A549 (cell line): Measurements from ENCODE around the gene CELF5. TPM values are rescaled to one million over a fixed set of nuclear protein-coding genes. Genes with fewer than 3 reads are reported as not detected.

Experiments
- ATAC-seq, 2 experiments: fragments of 200-7000 bp in 1 of 2; fragments of >200 bp in 1 of 2; cut with Nextera tagmentation in 1 of 2; cut with Tn5 transposase in 1 of 2; 3 replicates each; pipeline versions ENCODE4 v1.8.0 to v1.9.1; 2018 to 2020; ENCODE audit warnings: mild to moderate bottlenecking in 1 of 2, moderate library complexity in 1 of 2
- CTCF ChIA-PET: fragments of 300-600 bp; sonication (Branson Sonifier 250); formaldehyde crosslinking; extraction: SDS; loops from one replicate; lab custom pipeline; 2021; ENCODE audit warnings: antibody characterized with exemption, inconsistent platforms; lab: Yijun Ruan, JAX
- POLR2A ChIA-PET: fragments of 350-600 bp; formaldehyde crosslinking; extraction: SDS; loops from one replicate; lab custom pipeline; 2021; ENCODE audit warnings: antibody characterized with exemption, inconsistent platforms; lab: Yijun Ruan, JAX
- DNase-seq, 2 experiments: peaks; one replicate each; pipeline versions ENCODE4 v3.0.0 to v3.0.0-alpha.2; 2011 to 2016; ENCODE audit warnings: low read depth in 1 of 2, low spot score in 1 of 2
- FAIRE-seq: peaks from 2 replicates; lab custom pipeline; 2011; peaks lifted over from hg19 to GRCh38; lab: Jason Lieb, UNC
- H3K27ac ChIP-seq, 2 experiments: fragments of >200 bp; sonication (Bioruptor Twin); formaldehyde crosslinking; 3 replicates each; pipeline ENCODE4 v1.5.1; 2016 to 2017
- H3K4me1 ChIP-seq: fragments of >200 bp; sonication (Bioruptor Twin); formaldehyde crosslinking; 3 replicates; pipeline ENCODE4 v1.6.1; 2016
- H3K4me2 ChIP-seq: fragments of >200 bp; sonication (Bioruptor Twin); formaldehyde crosslinking; 3 replicates; pipeline ENCODE4 v1.6.1; 2016
- H3K4me3 ChIP-seq: fragments of >200 bp; sonication (Bioruptor Twin); formaldehyde crosslinking; 3 replicates; pipeline ENCODE4 v1.5.1; 2016
- H3K9me3 ChIP-seq: fragments of >200 bp; sonication (Bioruptor Twin); formaldehyde crosslinking; 3 replicates; pipeline ENCODE4 v1.6.1; 2016
- EHF ChIP-seq: fragments of 250-450 bp; sonication (Bioruptor Pico); IDR thresholded peaks from 2 replicates; pipeline ENCODE4 v1.5.0; 2020; ENCODE audit warnings: mild to moderate bottlenecking
- EP300 ChIP-seq, 2 experiments: fragments of >200 bp; sonication (Bioruptor Twin); formaldehyde crosslinking; IDR thresholded peaks; 2 replicates in 1 of 2; 3 replicates in 1 of 2; pipeline ENCODE4 v1.6.1; 2016 to 2017
- FOXS1 ChIP-seq: fragments of 250-450 bp; sonication (Bioruptor Pico); IDR thresholded peaks from 2 replicates; pipeline ENCODE4 v1.5.0; 2020; ENCODE audit warnings: mild to moderate bottlenecking, moderate library complexity
- GATA3 ChIP-seq: IDR thresholded peaks from 2 replicates; pipeline ENCODE4 v1.6.1; 2012; ENCODE audit warnings: borderline replicate concordance
- HEYL ChIP-seq: fragments of 250-450 bp; sonication (Bioruptor Pico); IDR thresholded peaks from 2 replicates; pipeline ENCODE4 v1.8.0; 2021; ENCODE audit warnings: mild to moderate bottlenecking, moderate library complexity
- HOXA7 ChIP-seq: fragments of 250-450 bp; sonication (Bioruptor Pico); IDR thresholded peaks from 2 replicates; pipeline ENCODE4 v1.5.0; 2020; ENCODE audit warnings: mild to moderate bottlenecking, moderate library complexity
- HOXB13 ChIP-seq: fragments of 250-450 bp; sonication (Bioruptor Pico); IDR thresholded peaks from 2 replicates; pipeline ENCODE4 v1.5.0; 2020; ENCODE audit warnings: low read depth, mild to moderate bottlenecking, moderate library complexity
- JUN ChIP-seq, 2 experiments: fragments of >200 bp; sonication (Bioruptor Twin); formaldehyde crosslinking; IDR thresholded peaks; 2 replicates in 1 of 2; 3 replicates in 1 of 2; pipeline ENCODE4 v1.6.1; 2016 to 2017
- KDM1A ChIP-seq: fragments of 200-600 bp; sonication (generic); IDR thresholded peaks from 2 replicates; pipeline ENCODE4 v1.6.1; 2016; ENCODE audit warnings: low read depth, mild to moderate bottlenecking
- KDM5A ChIP-seq: fragments of 200-600 bp; sonication (generic); IDR thresholded peaks from 2 replicates; pipeline ENCODE4 v1.6.1; 2016; ENCODE audit warnings: antibody characterized with exemption, mild to moderate bottlenecking
- MYC ChIP-seq: IDR thresholded peaks from 2 replicates; pipeline ENCODE4 v1.6.1; 2012; ENCODE audit warnings: mild to moderate bottlenecking, inconsistent platforms, low read length, improper control_type of control experiment, borderline replicate concordance
- POLR2AphosphoS2 ChIP-seq: conservative IDR thresholded peaks from 2 replicates; pipeline ENCODE4 v1.6.1; 2012; ENCODE audit warnings: low read length, improper control_type of control experiment, inconsistent platforms
- RAD21 ChIP-seq, 2 experiments: fragments of >200 bp in 1 of 2; sonication (Bioruptor Twin) in 1 of 2; formaldehyde crosslinking in 1 of 2; IDR thresholded peaks in 1 of 2; conservative IDR thresholded peaks in 1 of 2; 2 replicates in 1 of 2; 3 replicates in 1 of 2; pipeline ENCODE4 v1.6.1; 2012 to 2018; ENCODE audit warnings: inconsistent platforms in 1 of 2
- RCOR1 ChIP-seq: fragments of 150-350 bp; IDR thresholded peaks from 2 replicates; pipeline ENCODE4 v1.6.1; 2014; ENCODE audit warnings: antibody characterized with exemption, low read length, low read depth
- RFX5 ChIP-seq: fragments of 450-650 bp; IDR thresholded peaks from 2 replicates; pipeline ENCODE4 v1.7.1; 2014; ENCODE audit warnings: antibody characterized with exemption, mild to moderate bottlenecking, moderate library complexity
- ZC3H11A ChIP-seq: fragments of 450-650 bp; IDR thresholded peaks from 2 replicates; pipeline ENCODE4 v1.6.1; 2014; ENCODE audit warnings: antibody characterized with exemption, mild to moderate bottlenecking
- ZFP36 ChIP-seq: fragments of 450-650 bp; IDR thresholded peaks from 2 replicates; pipeline ENCODE4 v1.6.1; 2014; ENCODE audit warnings: borderline replicate concordance; ENCODE audit not compliant: partially characterized antibody
- whole genome bisulfite sequencing: methylation state at CpG from one replicate; pipeline ENCODE4 v1.1.6; 2017; ENCODE audit errors: missing lambda C conversion rate; 5-methylcytosine and 5-hydroxymethylcytosine counted together
- polyA plus RNA-seq, 4 experiments: library from polyadenylated mRNA; depleted of rRNA in 3 of 4; stranded (reverse); fragments of >200 nt; fragmentation: RNase III in 1 of 4; extraction: RNeasy Plus Mini Kit Qiagen cat#74134 plus additional on column Dnase treatment in 1 of 4; gene quantifications; 2 replicates in 3 of 4; 3 replicates in 1 of 4; pipeline ENCODE4 v1.2.3, GENCODE V29; 2011 to 2017
- TF ChIP-seq, protein P1 (sequence below): fragments of 150-350 bp; IDR thresholded peaks from 2 replicates; pipeline ENCODE4 v1.6.1; 2014; ENCODE audit warnings: low read depth, mild to moderate bottlenecking, low read length
- TF ChIP-seq, protein P2 (sequence below): IDR thresholded peaks from 2 replicates; pipeline ENCODE4 v1.6.1; 2012
- TF ChIP-seq, protein P3 (sequence below): fragments of >200 bp; sonication (Bioruptor Twin); formaldehyde crosslinking; IDR thresholded peaks from 3 replicates; pipeline ENCODE4 v1.5.1; 2016
- TF ChIP-seq, protein P4 (sequence below): IDR thresholded peaks from 2 replicates; pipeline ENCODE4 v1.6.1; 2012; ENCODE audit warnings: low read depth, borderline replicate concordance
- TF ChIP-seq, protein P5 (sequence below): fragments of >200 bp; sonication (Bioruptor Twin); formaldehyde crosslinking; IDR thresholded peaks from 2 replicates; pipeline ENCODE4 v1.6.1; 2016
- TF ChIP-seq, protein P6 (sequence below): fragments of 250-450 bp; sonication (Bioruptor Pico); IDR thresholded peaks from 2 replicates; pipeline ENCODE4 v1.5.0; 2021; ENCODE audit warnings: mild to moderate bottlenecking, moderate library complexity, borderline replicate concordance

Gene CELF5
- polyA plus RNA-seq, 2 of the 4 experiments (the other 2 are of a cell fraction) = 0.31 to 0.61 TPM

DNA sequence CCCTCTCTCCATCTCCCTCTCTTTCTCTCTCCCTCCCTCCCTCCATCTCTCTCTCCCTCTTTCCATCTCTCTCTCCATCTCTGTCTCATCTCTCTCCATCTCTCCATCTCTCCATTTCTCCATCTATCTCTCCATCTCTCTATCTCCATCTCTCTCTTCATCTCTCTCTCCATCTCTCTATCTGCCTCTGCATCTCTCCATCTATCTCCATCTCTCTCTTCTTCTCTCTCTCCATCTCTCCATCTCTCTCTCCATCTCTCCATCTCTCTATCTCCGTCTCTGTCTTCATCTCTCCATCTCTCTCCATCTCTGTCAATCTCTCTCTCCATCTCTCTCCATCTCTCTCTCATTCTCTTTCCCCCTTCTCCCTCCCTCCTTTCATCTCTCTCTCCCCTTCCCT is 85.8 kb downstream of the CELF5 start (continued):
- TF ChIP-seq, protein P1, sequence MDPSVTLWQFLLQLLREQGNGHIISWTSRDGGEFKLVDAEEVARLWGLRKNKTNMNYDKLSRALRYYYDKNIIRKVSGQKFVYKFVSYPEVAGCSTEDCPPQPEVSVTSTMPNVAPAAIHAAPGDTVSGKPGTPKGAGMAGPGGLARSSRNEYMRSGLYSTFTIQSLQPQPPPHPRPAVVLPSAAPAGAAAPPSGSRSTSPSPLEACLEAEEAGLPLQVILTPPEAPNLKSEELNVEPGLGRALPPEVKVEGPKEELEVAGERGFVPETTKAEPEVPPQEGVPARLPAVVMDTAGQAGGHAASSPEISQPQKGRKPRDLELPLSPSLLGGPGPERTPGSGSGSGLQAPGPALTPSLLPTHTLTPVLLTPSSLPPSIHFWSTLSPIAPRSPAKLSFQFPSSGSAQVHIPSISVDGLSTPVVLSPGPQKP = no peak
- TF ChIP-seq KDM1A = no peak
- TF ChIP-seq EHF = no peak

DNA sequence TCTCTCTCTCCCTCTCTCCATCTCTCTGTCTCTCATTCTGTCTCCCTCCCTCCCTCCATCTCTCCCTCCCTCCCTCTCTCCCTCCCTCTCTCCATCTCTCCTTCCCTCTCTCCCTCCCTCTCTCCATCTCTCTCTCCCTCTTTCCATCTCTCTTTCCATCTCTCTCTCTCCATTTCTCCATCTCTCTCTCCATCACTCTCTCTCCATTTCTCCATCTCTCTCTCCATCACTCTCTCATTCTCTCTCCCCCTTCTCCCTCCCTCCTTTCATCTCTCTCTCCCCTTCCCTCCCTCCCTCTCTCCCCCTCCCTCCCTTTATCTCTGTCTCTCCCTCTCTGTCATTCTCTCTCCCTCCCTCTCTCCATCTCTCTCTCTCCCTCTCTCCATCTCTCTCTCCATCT is 86.2 kb downstream of the CELF5 start:
- no peak for DNase-seq
- Histone ChIP-seq H3K27ac (no peak overlapping the region), H3K4me2 (no peak overlapping the region), H3K4me1 (no peaks in the 10 kb centered on the region)
- TF ChIP-seq HOXB13 (no peak), KDM5A (no peak), HEYL (CRISPR knock-in tag) (no peak), GATA3 (no peak)
- TF ChIP-seq, protein P2, sequence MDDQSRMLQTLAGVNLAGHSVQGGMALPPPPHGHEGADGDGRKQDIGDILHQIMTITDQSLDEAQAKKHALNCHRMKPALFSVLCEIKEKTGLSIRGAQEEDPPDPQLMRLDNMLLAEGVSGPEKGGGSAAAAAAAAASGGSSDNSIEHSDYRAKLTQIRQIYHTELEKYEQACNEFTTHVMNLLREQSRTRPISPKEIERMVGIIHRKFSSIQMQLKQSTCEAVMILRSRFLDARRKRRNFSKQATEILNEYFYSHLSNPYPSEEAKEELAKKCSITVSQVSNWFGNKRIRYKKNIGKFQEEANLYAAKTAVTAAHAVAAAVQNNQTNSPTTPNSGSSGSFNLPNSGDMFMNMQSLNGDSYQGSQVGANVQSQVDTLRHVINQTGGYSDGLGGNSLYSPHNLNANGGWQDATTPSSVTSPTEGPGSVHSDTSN = no peak
- TF ChIP-seq, protein P3, sequence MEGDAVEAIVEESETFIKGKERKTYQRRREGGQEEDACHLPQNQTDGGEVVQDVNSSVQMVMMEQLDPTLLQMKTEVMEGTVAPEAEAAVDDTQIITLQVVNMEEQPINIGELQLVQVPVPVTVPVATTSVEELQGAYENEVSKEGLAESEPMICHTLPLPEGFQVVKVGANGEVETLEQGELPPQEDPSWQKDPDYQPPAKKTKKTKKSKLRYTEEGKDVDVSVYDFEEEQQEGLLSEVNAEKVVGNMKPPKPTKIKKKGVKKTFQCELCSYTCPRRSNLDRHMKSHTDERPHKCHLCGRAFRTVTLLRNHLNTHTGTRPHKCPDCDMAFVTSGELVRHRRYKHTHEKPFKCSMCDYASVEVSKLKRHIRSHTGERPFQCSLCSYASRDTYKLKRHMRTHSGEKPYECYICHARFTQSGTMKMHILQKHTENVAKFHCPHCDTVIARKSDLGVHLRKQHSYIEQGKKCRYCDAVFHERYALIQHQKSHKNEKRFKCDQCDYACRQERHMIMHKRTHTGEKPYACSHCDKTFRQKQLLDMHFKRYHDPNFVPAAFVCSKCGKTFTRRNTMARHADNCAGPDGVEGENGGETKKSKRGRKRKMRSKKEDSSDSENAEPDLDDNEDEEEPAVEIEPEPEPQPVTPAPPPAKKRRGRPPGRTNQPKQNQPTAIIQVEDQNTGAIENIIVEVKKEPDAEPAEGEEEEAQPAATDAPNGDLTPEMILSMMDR = no peak
- TF ChIP-seq, all 56 proteins: peak for 0
- ChIA-PET POLR2A (no interaction called here), CTCF (no interaction called here)
- no peak for FAIRE-seq
- no peak for ATAC-seq
- H3K4me3 ChIP-seq = no peak overlapping the region
- no peaks in the 10 kb centered on the region for H3K9me3 ChIP-seq

DNA sequence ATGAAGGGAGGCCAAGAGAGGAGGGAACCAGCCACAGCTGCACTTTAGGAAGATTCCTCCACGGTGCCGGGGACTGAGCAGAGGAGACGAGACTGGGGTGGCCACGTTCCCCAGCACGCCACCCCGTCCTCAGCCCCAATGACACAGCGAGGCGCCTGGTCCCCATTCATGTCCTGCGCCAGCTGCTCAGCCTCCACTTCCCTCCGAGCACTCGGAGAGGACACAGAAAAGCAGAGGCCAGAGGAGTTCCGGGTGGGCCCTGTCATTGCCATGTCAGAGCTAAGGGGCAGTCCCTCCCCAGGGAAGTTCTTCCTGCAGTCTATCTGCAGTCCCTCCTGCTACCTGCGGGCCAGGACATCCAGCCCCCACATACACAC is 88.7 kb downstream of the CELF5 start:
- no peak overlapping the region for H3K4me2 ChIP-seq
- CTCF ChIA-PET = interaction anchor here (1.1 to 1.4 kb wide), 2 partner anchors 8 to 10 kb away, joined by 3 to 5 read pairs; no protein-coding TSS in a partner anchor
- no peak for ATAC-seq
- POLR2A ChIA-PET = no interaction called here
- no peaks in the 10 kb centered on the region for H3K4me1 ChIP-seq
- TF ChIP-seq FOXS1 (CRISPR knock-in tag) = no peak
- TF ChIP-seq RCOR1 = no peak
- no peak for TF ChIP-seq ZC3H11A
- TF ChIP-seq, protein P4, sequence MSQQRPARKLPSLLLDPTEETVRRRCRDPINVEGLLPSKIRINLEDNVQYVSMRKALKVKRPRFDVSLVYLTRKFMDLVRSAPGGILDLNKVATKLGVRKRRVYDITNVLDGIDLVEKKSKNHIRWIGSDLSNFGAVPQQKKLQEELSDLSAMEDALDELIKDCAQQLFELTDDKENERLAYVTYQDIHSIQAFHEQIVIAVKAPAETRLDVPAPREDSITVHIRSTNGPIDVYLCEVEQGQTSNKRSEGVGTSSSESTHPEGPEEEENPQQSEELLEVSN = no peak
- no peak for TF ChIP-seq ZFP36
- TF ChIP-seq MYC = no peak
- no peak for TF ChIP-seq POLR2AphosphoS2
- no peak for TF ChIP-seq RAD21 (conservative IDR thresholded peaks at IDR 0.05 in 1 of 2, IDR thresholded peaks at IDR 0.05 in 1 of 2)
- no peak for TF ChIP-seq EP300 (IDR thresholded peaks at IDR 0.05)
- TF ChIP-seq EHF = no peak
- TF ChIP-seq HEYL (CRISPR knock-in tag) = no peak
- TF ChIP-seq, protein P5, sequence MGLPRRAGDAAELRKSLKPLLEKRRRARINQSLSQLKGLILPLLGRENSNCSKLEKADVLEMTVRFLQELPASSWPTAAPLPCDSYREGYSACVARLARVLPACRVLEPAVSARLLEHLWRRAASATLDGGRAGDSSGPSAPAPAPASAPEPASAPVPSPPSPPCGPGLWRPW = no peak
- no peak for TF ChIP-seq JUN (IDR thresholded peaks at IDR 0.05)
- TF ChIP-seq, protein P6, sequence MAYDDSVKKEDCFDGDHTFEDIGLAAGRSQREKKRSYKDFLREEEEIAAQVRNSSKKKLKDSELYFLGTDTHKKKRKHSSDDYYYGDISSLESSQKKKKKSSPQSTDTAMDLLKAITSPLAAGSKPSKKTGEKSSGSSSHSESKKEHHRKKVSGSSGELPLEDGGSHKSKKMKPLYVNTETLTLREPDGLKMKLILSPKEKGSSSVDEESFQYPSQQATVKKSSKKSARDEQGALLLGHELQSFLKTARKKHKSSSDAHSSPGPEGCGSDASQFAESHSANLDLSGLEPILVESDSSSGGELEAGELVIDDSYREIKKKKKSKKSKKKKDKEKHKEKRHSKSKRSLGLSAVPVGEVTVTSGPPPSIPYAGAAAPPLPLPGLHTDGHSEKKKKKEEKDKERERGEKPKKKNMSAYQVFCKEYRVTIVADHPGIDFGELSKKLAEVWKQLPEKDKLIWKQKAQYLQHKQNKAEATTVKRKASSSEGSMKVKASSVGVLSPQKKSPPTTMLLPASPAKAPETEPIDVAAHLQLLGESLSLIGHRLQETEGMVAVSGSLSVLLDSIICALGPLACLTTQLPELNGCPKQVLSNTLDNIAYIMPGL (CRISPR knock-in tag) = no peak
- TF ChIP-seq RFX5 = no peak
- TF ChIP-seq HOXA7 (CRISPR knock-in tag) = no peak
- 73% methylated on average over 12 of the region's 13 CpGs for WGBS
- DNase-seq = no peak
- no peaks in the 10 kb centered on the region for H3K9me3 ChIP-seq
- H3K4me3 ChIP-seq = no peak overlapping the region
- FAIRE-seq = no peak
- no peak overlapping the region for H3K27ac ChIP-seq
